Measurements from ENCODE around the gene CLEC2L.

DNA sequence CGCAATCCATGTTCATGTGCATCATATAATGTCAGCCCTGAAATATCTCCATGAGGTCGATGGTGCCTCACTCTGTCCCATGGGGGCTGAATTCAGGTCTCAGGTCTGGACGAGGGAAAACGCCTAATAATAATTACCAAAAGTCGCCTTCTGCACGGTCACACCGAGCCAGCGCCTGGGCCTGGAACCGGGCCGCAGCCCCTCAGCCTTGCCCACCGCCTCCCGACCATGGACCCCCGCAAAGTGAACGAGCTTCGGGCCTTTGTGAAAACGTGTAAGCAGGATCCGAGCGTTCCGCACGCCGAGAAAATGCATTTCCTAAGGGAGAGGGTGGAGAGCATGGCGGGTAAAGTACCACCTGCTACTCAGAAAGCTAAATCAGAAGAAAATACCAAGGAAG, 21.3 kb upstream of the CLEC2L start:
- TF ChIP-seq CEBPB (IDR thresholded peaks at IDR 0.05) (no peak), RAD21 (IDR thresholded peaks at IDR 0.05; ENCODE audit: low read depth) (no peak), TCF12 (IDR thresholded peaks at IDR 0.05; ENCODE audit: low read depth) (no peak), NFIC (IDR thresholded peaks at IDR 0.05) (no peak), TAF1 (IDR thresholded peaks at IDR 0.05; ENCODE audit: low read depth) (no peak), EP300 (IDR thresholded peaks at IDR 0.05; ENCODE audit: borderline replicate concordance) (no peak), FOXM1 (IDR thresholded peaks at IDR 0.05; ENCODE audit: borderline replicate concordance, low read depth) (no peak), TEAD4 (IDR thresholded peaks at IDR 0.05) (no peak), YY1 (IDR thresholded peaks at IDR 0.05; ENCODE audit: low read depth) (no peak), ZBTB7A (IDR thresholded peaks at IDR 0.05; ENCODE audit: low read depth) (no peak)
- TF ChIP-seq, protein P1, sequence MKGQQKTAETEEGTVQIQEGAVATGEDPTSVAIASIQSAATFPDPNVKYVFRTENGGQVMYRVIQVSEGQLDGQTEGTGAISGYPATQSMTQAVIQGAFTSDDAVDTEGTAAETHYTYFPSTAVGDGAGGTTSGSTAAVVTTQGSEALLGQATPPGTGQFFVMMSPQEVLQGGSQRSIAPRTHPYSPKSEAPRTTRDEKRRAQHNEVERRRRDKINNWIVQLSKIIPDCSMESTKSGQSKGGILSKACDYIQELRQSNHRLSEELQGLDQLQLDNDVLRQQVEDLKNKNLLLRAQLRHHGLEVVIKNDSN (IDR thresholded peaks at IDR 0.05), result no peak
- TF ChIP-seq, protein P2, sequence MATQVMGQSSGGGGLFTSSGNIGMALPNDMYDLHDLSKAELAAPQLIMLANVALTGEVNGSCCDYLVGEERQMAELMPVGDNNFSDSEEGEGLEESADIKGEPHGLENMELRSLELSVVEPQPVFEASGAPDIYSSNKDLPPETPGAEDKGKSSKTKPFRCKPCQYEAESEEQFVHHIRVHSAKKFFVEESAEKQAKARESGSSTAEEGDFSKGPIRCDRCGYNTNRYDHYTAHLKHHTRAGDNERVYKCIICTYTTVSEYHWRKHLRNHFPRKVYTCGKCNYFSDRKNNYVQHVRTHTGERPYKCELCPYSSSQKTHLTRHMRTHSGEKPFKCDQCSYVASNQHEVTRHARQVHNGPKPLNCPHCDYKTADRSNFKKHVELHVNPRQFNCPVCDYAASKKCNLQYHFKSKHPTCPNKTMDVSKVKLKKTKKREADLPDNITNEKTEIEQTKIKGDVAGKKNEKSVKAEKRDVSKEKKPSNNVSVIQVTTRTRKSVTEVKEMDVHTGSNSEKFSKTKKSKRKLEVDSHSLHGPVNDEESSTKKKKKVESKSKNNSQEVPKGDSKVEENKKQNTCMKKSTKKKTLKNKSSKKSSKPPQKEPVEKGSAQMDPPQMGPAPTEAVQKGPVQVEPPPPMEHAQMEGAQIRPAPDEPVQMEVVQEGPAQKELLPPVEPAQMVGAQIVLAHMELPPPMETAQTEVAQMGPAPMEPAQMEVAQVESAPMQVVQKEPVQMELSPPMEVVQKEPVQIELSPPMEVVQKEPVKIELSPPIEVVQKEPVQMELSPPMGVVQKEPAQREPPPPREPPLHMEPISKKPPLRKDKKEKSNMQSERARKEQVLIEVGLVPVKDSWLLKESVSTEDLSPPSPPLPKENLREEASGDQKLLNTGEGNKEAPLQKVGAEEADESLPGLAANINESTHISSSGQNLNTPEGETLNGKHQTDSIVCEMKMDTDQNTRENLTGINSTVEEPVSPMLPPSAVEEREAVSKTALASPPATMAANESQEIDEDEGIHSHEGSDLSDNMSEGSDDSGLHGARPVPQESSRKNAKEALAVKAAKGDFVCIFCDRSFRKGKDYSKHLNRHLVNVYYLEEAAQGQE (IDR thresholded peaks at IDR 0.05; ENCODE audit: low read depth), result no peak
- TF ChIP-seq, protein P3, sequence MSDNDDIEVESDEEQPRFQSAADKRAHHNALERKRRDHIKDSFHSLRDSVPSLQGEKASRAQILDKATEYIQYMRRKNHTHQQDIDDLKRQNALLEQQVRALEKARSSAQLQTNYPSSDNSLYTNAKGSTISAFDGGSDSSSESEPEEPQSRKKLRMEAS (IDR thresholded peaks at IDR 0.05), result no peak

Measured in Ishikawa (cell line).